Liver (tissue), 9 donors: Measurements from ENCODE around the gene SETD1B. TPM values are rescaled to one million over a fixed set of nuclear protein-coding genes. Genes with fewer than 3 reads are reported as not detected.
"Not testable (repeated sequence)": the region's sequence is repeated elsewhere in the genome, so short reads cannot be mapped to it uniquely, and the experiment has no call there.

Experiments used
- DNase-seq: peaks from one replicate; pipeline ENCODE4 v3.0.0-alpha.2; 2017; ENCODE audit warnings: low spot score
- H3K27ac ChIP-seq, 2 donors: one replicate each; pipeline ENCODE4 v1.7.0; 2013; ENCODE audit warnings: inconsistent platforms in 2 of 2, low read length in 2 of 2, control low read depth in 1 of 2, low read depth in 1 of 2, mild to moderate bottlenecking in 1 of 2
- H3K27me3 ChIP-seq, 4 donors: one replicate each; pipeline versions ENCODE4 v1.6.1 to v1.7.0; 2013; ENCODE audit warnings: low read length in 3 of 4, inconsistent platforms in 1 of 4, mild to moderate bottlenecking in 1 of 4, moderate library complexity in 1 of 4; ENCODE audit not compliant: control insufficient read depth in 4 of 4, insufficient read depth in 4 of 4
- H3K36me3 ChIP-seq, 4 donors: one replicate each; pipeline versions ENCODE4 v1.6.1 to v1.7.0; 2013; ENCODE audit warnings: low read length in 3 of 4, mild to moderate bottlenecking in 3 of 4, low read depth in 1 of 4, moderate library complexity in 1 of 4; ENCODE audit not compliant: control insufficient read depth in 4 of 4, insufficient read depth in 3 of 4
- H3K4me1 ChIP-seq, 4 donors: one replicate each; pipeline versions ENCODE4 v1.6.1 to v1.7.0; 2013; ENCODE audit warnings: low read length in 3 of 4, mild to moderate bottlenecking in 3 of 4, moderate library complexity in 1 of 4; ENCODE audit not compliant: control insufficient read depth in 4 of 4, insufficient read depth in 4 of 4
- H3K4me3 ChIP-seq, 3 donors: one replicate each; pipeline versions ENCODE4 v1.6.1 to v1.7.0; 2013; ENCODE audit warnings: low read length in 3 of 3, control low read depth in 1 of 3, low read depth in 1 of 3, mild to moderate bottlenecking in 1 of 3
- H3K9ac ChIP-seq, 2 donors: one replicate each; pipeline ENCODE4 v1.7.0; 2013; ENCODE audit warnings: low read length in 2 of 2, mild to moderate bottlenecking in 2 of 2, moderate library complexity in 2 of 2, control low read depth in 1 of 2, low read depth in 1 of 2
- H3K9me3 ChIP-seq, 4 donors: one replicate each; pipeline versions ENCODE4 v1.6.1 to v1.7.0; 2013; ENCODE audit warnings: low read length in 3 of 4; ENCODE audit not compliant: control insufficient read depth in 4 of 4
- ATF3 ChIP-seq: IDR thresholded peaks from 2 replicates; pipeline ENCODE4 v1.6.1; 2016; ENCODE audit warnings: antibody characterized with exemption
- CTCF ChIP-seq: fragments of 150-350 bp; IDR thresholded peaks from 2 replicates; pipeline ENCODE4 v1.5.1; 2017; ENCODE audit warnings: improper control_type of control experiment, low read depth, low read length; ENCODE audit not compliant: missing input control
- EGR1 ChIP-seq, 2 donors: IDR thresholded peaks; 2 replicates each; pipeline ENCODE4 v1.6.1; 2016 to 2018; ENCODE audit warnings: antibody characterized with exemption in 2 of 2, low read depth in 2 of 2
- FOXA1 ChIP-seq: IDR thresholded peaks from 2 replicates; pipeline ENCODE4 v1.6.1; 2016; ENCODE audit warnings: antibody characterized with exemption
- FOXA2 ChIP-seq: IDR thresholded peaks from 2 replicates; pipeline ENCODE4 v1.6.1; 2016; ENCODE audit warnings: antibody characterized with exemption
- GABPA ChIP-seq, 2 donors: IDR thresholded peaks in 1 of 2; conservative IDR thresholded peaks in 1 of 2; 2 replicates each; pipeline ENCODE4 v1.6.1; 2016; ENCODE audit warnings: antibody characterized with exemption in 2 of 2, mild to moderate bottlenecking in 1 of 2, moderate library complexity in 1 of 2
- HNF4G ChIP-seq: IDR thresholded peaks from 2 replicates; pipeline ENCODE4 v1.6.1; 2016; ENCODE audit warnings: antibody characterized with exemption
- JUND ChIP-seq, 2 donors: IDR thresholded peaks; 2 replicates each; pipeline ENCODE4 v1.6.1; 2016; ENCODE audit warnings: antibody characterized with exemption in 2 of 2
- NR2F2 ChIP-seq: IDR thresholded peaks from 2 replicates; pipeline ENCODE4 v1.6.1; 2016; ENCODE audit warnings: antibody characterized with exemption
- RAD21 ChIP-seq, 2 donors: IDR thresholded peaks; 2 replicates each; pipeline ENCODE4 v1.6.1; 2016; ENCODE audit warnings: antibody characterized with exemption in 2 of 2, mild to moderate bottlenecking in 2 of 2
- REST ChIP-seq: IDR thresholded peaks from 2 replicates; pipeline ENCODE4 v1.6.1; 2016; ENCODE audit warnings: antibody characterized with exemption, mild to moderate bottlenecking
- RXRA ChIP-seq, 2 donors: IDR thresholded peaks; 2 replicates each; pipeline ENCODE4 v1.6.1; 2017 to 2018; ENCODE audit warnings: antibody characterized with exemption in 2 of 2, mild to moderate bottlenecking in 1 of 2
- SP1 ChIP-seq: IDR thresholded peaks from 2 replicates; pipeline ENCODE4 v1.6.1; 2018; ENCODE audit warnings: antibody characterized with exemption, mild to moderate bottlenecking
- TAF1 ChIP-seq: conservative IDR thresholded peaks from 2 replicates; pipeline ENCODE4 v1.6.1; 2016; ENCODE audit warnings: antibody characterized with exemption, mild to moderate bottlenecking
- YY1 ChIP-seq: IDR thresholded peaks from 2 replicates; pipeline ENCODE4 v1.6.1; 2016; ENCODE audit warnings: antibody characterized with exemption, mild to moderate bottlenecking
- ZBTB33 ChIP-seq: IDR thresholded peaks from 2 replicates; pipeline ENCODE4 v1.6.1; 2016; ENCODE audit warnings: antibody characterized with exemption
- WGBS: extraction: QIAGEN DNeasy Blood & Tissue Kit; methylation state at CpG from one replicate; pipeline ENCODE4 v1.1.7; 2013; 5-methylcytosine and 5-hydroxymethylcytosine counted together
- polyA plus RNA-seq, 2 donors: library from polyadenylated mRNA; stranded (reverse) in 1 of 2; unstranded in 1 of 2; fragments of 200-250 nt in 1 of 2; fragments of >200 nt in 1 of 2; fragmentation: Nextera tagmentation in 1 of 2; extraction: Ambion mirVana in 1 of 2; gene quantifications; one replicate each; pipeline versions ENCODE4 v1.2.1 to v1.2.3, GENCODE V29; 2013 to 2015
- total RNA-seq, 2 donors: library from RNA; depleted of rRNA; stranded (reverse); fragments of >200 nt; gene quantifications; one replicate each; pipeline ENCODE4 v1.2.3, GENCODE V29; 2014
- donor health status: healthy.
- donor health status: healthy.
- donor health status: healthy.
- donor health status: healthy.
- donor health status: healthy.

SETD1B gene
- total and polyA plus RNA-seq, 4 donors: 1.8 to 7.9 (median 5.0) TPM

GRCh38 chr12:121849665-121850064 is 45.9 kb downstream of the SETD1B start:
- peaks cover 0 to 5% (median 0%) of the 10 kb centered on the region in 4 donors for H3K4me1 ChIP-seq
- H3K9ac ChIP-seq: no peak overlapping the region
- no peaks in the 10 kb centered on the region for H3K27me3 ChIP-seq
- TF ChIP-seq RAD21 (IDR thresholded peaks at IDR 0.05) (no peak), JUND (IDR thresholded peaks at IDR 0.05) (no peak), ATF3 (no peak), CTCF (no peak), SP1 (no peak), FOXA1 (no peak), RXRA (IDR thresholded peaks at IDR 0.05) (no peak), HNF4G (no peak), EGR1 (IDR thresholded peaks at IDR 0.05; ENCODE audit: low read depth in 2 of 2) (no peak), REST (no peak)
- WGBS: 78% methylated on average over 13 of the region's 13 CpGs
- peaks cover 25 to 51% (median 42%) of the 10 kb centered on the region in 4 donors for H3K36me3 ChIP-seq
- H3K27ac ChIP-seq: no peak overlapping the region
- H3K9me3 ChIP-seq: no peaks in the 10 kb centered on the region
- no peak overlapping the region for H3K4me3 ChIP-seq
- DNase-seq: no peak

- WGBS: 75% methylated on average over 3 of the region's 3 CpGs
- not testable (repeated sequence) for H3K4me3 ChIP-seq, H3K27ac ChIP-seq, H3K27me3 ChIP-seq, DNase-seq, H3K9ac ChIP-seq, H3K9me3 ChIP-seq
- Histone ChIP-seq H3K36me3 (peaks cover 16 to 39% (median 33%) of the 10 kb centered on the region in 4 donors), H3K4me1 (peaks cover 3 to 19% (median 11%) of the 10 kb centered on the region in 4 donors)
These were observed 48.6 kb downstream of the SETD1B start for GRCh38 chr12:121852392-121852791.

- Histone ChIP-seq H3K9me3 (no peaks in the 10 kb centered on the region), H3K27ac (peak overlapping the region; percentile 93 to 97), H3K4me1 (peaks cover 10 to 53% (median 30%) of the 10 kb centered on the region in 4 donors), H3K4me3 (peak overlapping the region; percentile 61 to 66 (median 66)), H3K27me3 (no peaks in the 10 kb centered on the region), H3K36me3 (peaks cover 6 to 15% (median 11%) of the 10 kb centered on the region in 4 donors), H3K9ac (peak overlapping the region; percentile 74 to 97)
- DNase-seq: peak; percentile 66
- WGBS: 37% methylated on average over 11 of the region's 11 CpGs
- no peak for TF ChIP-seq NR2F2
- TF ChIP-seq RXRA (IDR thresholded peaks at IDR 0.05): peak in 1 of 2 donors; percentile 81
- no peak for TF ChIP-seq FOXA2
- TF ChIP-seq HNF4G: peak; percentile 33
- TF ChIP-seq RAD21 (IDR thresholded peaks at IDR 0.05): peak in 1 of 2 donors; percentile 44
- TF ChIP-seq ATF3: peak; percentile 7
- TF ChIP-seq GABPA (IDR thresholded peaks at IDR 0.05 in 1 of 2, conservative IDR thresholded peaks at IDR 0.05 in 1 of 2): peak in 1 of 2 donors; percentile 17
- TF ChIP-seq YY1: peak; percentile 15
- no peak for TF ChIP-seq ZBTB33
- TF ChIP-seq TAF1: peak; percentile 92
These were observed 53.8 kb downstream of the SETD1B start for GRCh38 chr12:121857322-121858246.
